A673 (cell line): Measurements from ENCODE around the gene DYNC2I2.

Source experiments
- EZH2 ChIP-seq: fragments of 200-600 bp; sonication (generic); IDR thresholded peaks from 2 replicates; pipeline ENCODE4 v1.6.1; 2017; ENCODE audit warnings: borderline replicate concordance, low read depth, mild to moderate bottlenecking, mixed read lengths, antibody characterized with exemption, low read length; ENCODE audit not compliant: poor library complexity, severe bottlenecking
- TF ChIP-seq, protein P1 (sequence below): fragments of 300-800, 200-600 bp; sonication (generic); conservative IDR thresholded peaks from 2 replicates; pipeline ENCODE4 v1.5.1; 2017; ENCODE audit warnings: low read depth, mild to moderate bottlenecking, antibody characterized with exemption, low read length, moderate library complexity, mixed read lengths

DNA sequence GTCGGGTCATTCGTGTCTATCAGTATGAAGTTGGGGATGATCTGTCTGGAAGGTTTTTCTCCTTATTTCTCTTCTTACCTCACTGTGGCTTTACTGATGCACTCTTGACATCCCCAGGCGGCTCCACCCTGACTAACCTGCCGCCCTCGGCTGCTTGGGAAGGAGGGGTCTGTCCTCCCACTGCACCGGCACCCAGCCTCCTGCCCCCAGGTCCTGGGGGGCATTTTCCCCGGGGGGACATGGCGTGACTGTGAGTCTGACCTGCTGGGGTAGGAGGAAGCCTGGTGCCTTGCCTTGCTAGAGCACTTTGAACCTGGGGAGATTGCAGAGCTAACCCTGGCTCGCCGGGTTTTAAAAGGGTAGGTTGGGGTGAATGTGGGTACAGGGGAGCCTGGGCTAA is 27.5 kb downstream of the DYNC2I2 start:
- TF ChIP-seq, protein P1, sequence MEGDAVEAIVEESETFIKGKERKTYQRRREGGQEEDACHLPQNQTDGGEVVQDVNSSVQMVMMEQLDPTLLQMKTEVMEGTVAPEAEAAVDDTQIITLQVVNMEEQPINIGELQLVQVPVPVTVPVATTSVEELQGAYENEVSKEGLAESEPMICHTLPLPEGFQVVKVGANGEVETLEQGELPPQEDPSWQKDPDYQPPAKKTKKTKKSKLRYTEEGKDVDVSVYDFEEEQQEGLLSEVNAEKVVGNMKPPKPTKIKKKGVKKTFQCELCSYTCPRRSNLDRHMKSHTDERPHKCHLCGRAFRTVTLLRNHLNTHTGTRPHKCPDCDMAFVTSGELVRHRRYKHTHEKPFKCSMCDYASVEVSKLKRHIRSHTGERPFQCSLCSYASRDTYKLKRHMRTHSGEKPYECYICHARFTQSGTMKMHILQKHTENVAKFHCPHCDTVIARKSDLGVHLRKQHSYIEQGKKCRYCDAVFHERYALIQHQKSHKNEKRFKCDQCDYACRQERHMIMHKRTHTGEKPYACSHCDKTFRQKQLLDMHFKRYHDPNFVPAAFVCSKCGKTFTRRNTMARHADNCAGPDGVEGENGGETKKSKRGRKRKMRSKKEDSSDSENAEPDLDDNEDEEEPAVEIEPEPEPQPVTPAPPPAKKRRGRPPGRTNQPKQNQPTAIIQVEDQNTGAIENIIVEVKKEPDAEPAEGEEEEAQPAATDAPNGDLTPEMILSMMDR: no peak
- no peak for TF ChIP-seq EZH2
